ENCODE data around the gene SHISAL2A.

- TF ChIP-seq POLR2A (IDR thresholded peaks at IDR 0.05) = no peak
- no peak for TF ChIP-seq CTCF (IDR thresholded peaks at IDR 0.05)
Observed at GRCh38 chr1:52658795-52659194, 25.8 kb downstream of the SHISAL2A start.

Measured in lower leg skin (tissue), 3 donors.